ENCODE measurements around the gene CLDN10.
A peak's percentile ranks its signal among the peaks of the same experiment; 100 is the strongest.
"Not testable (repeated sequence)": the region's sequence is repeated elsewhere in the genome, so short reads cannot be mapped to it uniquely, and the experiment has no call there.

Gene CLDN10

GRCh38 chr13:95541911-95542474 is 10.5 kb upstream of the CLDN10 start:
- DNase-seq, result no peak

GRCh38 chr13:95544293-95544692 is 8.2 kb upstream of the CLDN10 start:
- DNase-seq, result no peak

GRCh38 chr13:95546919-95547318 is 5.6 kb upstream of the CLDN10 start:
- DNase-seq, result no peak

- no peak for DNase-seq
Measured at GRCh38 chr13:95547531-95548167, 4.9 kb upstream of the CLDN10 start.

- no peak for DNase-seq
Measured at GRCh38 chr13:95552208-95552538, 347 bp upstream of the CLDN10 start.

GRCh38 chr13:95553581-95554385 is 1.3 kb downstream of the CLDN10 start:
- DNase-seq, result peak; percentile 72

GRCh38 chr13:95557013-95557412 is 4.5 kb downstream of the CLDN10 start:
- no peak for DNase-seq

GRCh38 chr13:95559100-95559499 is 6.6 kb downstream of the CLDN10 start:
- DNase-seq, result no peak

- no peak for DNase-seq
Measured at GRCh38 chr13:95560387-95560786, 7.9 kb downstream of the CLDN10 start.

GRCh38 chr13:95564091-95564490 is 11.6 kb downstream of the CLDN10 start:
- no peak for DNase-seq

GRCh38 chr13:95564733-95565291 is 12.3 kb downstream of the CLDN10 start:
- DNase-seq, result no peak

- DNase-seq, result not testable (repeated sequence)
Measured at GRCh38 chr13:95565758-95566157, 13.2 kb downstream of the CLDN10 start.

- DNase-seq, result no peak
Measured at GRCh38 chr13:95568131-95568530, 15.6 kb downstream of the CLDN10 start.

- DNase-seq, result no peak
Measured at GRCh38 chr13:95570016-95570415, 17.5 kb downstream of the CLDN10 start.

- DNase-seq, result peak; percentile 85
Measured at GRCh38 chr13:95571941-95572340, 19.4 kb downstream of the CLDN10 start.

GRCh38 chr13:95573221-95573620 is 20.7 kb downstream of the CLDN10 start:
- DNase-seq, result no peak

- no peak for DNase-seq
Measured at GRCh38 chr13:95579303-95579702, 26.8 kb downstream of the CLDN10 start.

- DNase-seq, result no peak
Measured at GRCh38 chr13:95585867-95586266, 33.3 kb downstream of the CLDN10 start.

GRCh38 chr13:95588134-95588533 is 35.6 kb downstream of the CLDN10 start:
- no peak for DNase-seq

- no peak for DNase-seq
Measured at GRCh38 chr13:95588721-95589120, 36.2 kb downstream of the CLDN10 start.

- no peak for DNase-seq
Measured at GRCh38 chr13:95593462-95593861, 40.9 kb downstream of the CLDN10 start.

GRCh38 chr13:95596701-95597100 is 44.2 kb downstream of the CLDN10 start:
- DNase-seq, result no peak

GRCh38 chr13:95601216-95601615 is 48.7 kb downstream of the CLDN10 start:
- no peak for DNase-seq

- DNase-seq, result no peak
Measured at GRCh38 chr13:95601906-95602305, 49.4 kb downstream of the CLDN10 start.

Data from NCI-H146 (cell line).